GM18498 (cell line): ENCODE results near the gene ILF3.

Source experiments
- ATAC-seq: cut with Tn5 transposase; IDR thresholded peaks from one replicate; pipeline ENCODE4 v1.9.1; 2021; ENCODE audit warnings: mild to moderate bottlenecking, moderate library complexity; ENCODE audit not compliant: unreplicated experiment

ILF3 gene

DNA sequence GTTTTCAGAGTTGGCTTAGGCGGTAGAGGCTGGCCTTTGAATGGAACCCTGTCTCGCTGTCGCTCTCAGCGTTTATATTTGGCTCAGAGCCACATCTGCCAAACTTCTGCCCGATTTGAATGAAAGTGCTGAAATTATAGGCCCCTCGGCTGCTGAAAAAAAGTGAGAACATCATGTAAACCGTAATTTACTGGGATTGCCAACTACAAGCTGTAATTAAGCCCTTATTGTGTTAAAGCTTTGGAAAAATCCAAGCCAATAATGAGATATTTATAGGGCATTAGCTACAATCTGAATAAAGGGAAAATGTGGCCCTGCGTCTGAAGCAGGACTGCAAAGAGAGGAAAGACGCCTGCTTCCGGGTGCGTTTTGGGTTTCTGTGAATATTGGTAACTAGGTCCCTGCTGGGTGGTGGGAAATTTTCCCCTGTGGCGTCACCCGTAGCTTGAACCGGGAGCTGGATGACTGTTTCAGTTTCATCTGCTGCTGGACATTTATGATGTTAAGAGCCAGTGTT is 73.6 kb downstream of the ILF3 start:
- no peak for ATAC-seq

GRCh38 chr19:10729411-10729810 is 75.3 kb downstream of the ILF3 start:
- no peak for ATAC-seq

GRCh38 chr19:10730932-10731331 is 76.8 kb downstream of the ILF3 start:
- no peak for ATAC-seq

GRCh38 chr19:10735741-10736140 is 81.6 kb downstream of the ILF3 start:
- ATAC-seq, result no peak

DNA sequence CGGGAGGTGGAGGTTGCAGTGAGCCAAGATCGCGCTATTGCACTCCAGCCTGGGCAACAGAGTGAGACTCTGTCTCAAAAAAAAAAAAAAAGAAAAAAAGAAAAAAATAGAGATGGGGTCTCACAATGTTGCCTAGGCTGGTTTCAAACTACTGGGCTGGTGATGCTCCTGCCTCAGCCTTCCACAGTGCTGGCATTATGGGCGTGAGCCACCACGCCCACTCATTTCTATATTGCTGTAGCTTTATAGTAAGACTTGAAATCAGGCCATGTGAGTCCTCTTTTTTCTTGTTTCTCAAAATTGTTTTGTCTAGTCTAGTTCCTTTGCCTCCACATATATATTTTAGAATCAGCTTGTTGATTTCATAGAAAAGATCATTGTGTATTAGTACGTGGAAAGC is 82.0 kb downstream of the ILF3 start:
- ATAC-seq, result no peak

GRCh38 chr19:10736916-10737551 is 82.9 kb downstream of the ILF3 start:
- no peak for ATAC-seq

DNA sequence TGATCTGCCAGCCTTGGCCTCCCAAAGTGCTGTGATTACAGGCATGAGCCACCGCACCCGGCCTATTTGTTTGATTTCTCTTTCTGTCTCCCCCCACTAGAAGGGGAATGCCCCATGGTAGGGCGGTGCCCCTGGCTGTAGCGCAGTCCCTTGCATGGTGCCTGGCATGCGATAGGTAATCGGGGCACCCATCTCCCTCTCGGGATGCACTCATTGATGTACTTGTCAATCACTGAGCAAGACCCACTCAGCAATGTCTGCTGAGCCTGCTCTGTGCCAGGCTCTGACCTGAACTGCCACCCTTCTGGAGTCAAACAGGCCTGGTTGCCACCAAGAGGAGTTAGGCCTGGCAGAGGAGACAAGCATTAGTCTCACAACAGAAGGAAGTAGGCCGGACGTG is 83.6 kb downstream of the ILF3 start:
- ATAC-seq, result no peak

- no peak for ATAC-seq
These were observed 86.7 kb downstream of the ILF3 start for GRCh38 chr19:10740798-10741197.
